Vagina (tissue), 2 donors: ENCODE measurements around the gene CUEDC1. TPM values are rescaled to one million over a fixed set of nuclear protein-coding genes. Genes with fewer than 3 reads are reported as not detected.
A peak's percentile ranks its signal among the peaks of the same experiment; 100 is the strongest.

ENCODE experiments used
- DNase-seq, 2 donors: peaks; one replicate each; pipeline ENCODE4 v3.0.0-alpha.2; 2017; ENCODE audit errors: extremely low spot score in 2 of 2
- H3K27ac ChIP-seq: fragments of 200-600 bp; sonication (generic); one replicate; pipeline ENCODE4 v1.5.1; 2019
- H3K27me3 ChIP-seq: fragments of 200-600 bp; sonication (generic); one replicate; pipeline ENCODE4 v1.5.1; 2019
- H3K36me3 ChIP-seq, 2 donors: fragments of 200-600 bp; sonication (generic); one replicate each; pipeline ENCODE4 v1.5.1; 2017 to 2019
- H3K4me1 ChIP-seq: fragments of 200-600 bp; sonication (generic); one replicate; pipeline ENCODE4 v1.5.1; 2019
- H3K4me3 ChIP-seq, 2 donors: fragments of 200-600 bp; sonication (generic); 1 replicate in 1 of 2; 2 replicates in 1 of 2; pipeline ENCODE4 v1.5.1; 2016 to 2019
- H3K9me3 ChIP-seq: fragments of 200-600 bp; sonication (generic); one replicate; pipeline ENCODE4 v1.5.1; 2019
- CTCF ChIP-seq, 3 experiments: fragments of 450-650 bp in 2 of 3; fragments of 200-600 bp in 1 of 3; sonication (generic) in 1 of 3; IDR thresholded peaks; one replicate each; pipeline ENCODE4 v1.5.1; 2017 to 2019; ENCODE audit warnings: antibody characterized with exemption in 3 of 3, mild to moderate bottlenecking in 2 of 3, moderate library complexity in 2 of 3
- POLR2A ChIP-seq, 2 donors: fragments of 450-650 bp; IDR thresholded peaks; one replicate each; pipeline ENCODE4 v1.6.1; 2017; ENCODE audit warnings: antibody characterized with exemption in 2 of 2, mild to moderate bottlenecking in 2 of 2, moderate library complexity in 2 of 2
- POLR2AphosphoS5 ChIP-seq, 2 donors: sonication (generic); formaldehyde crosslinking; IDR thresholded peaks; one replicate each; pipeline ENCODE4 v1.9.0; 2017; ENCODE audit warnings: antibody characterized with exemption in 2 of 2, mild to moderate bottlenecking in 2 of 2, low read depth in 1 of 2; ENCODE audit not compliant: insufficient read depth in 1 of 2
- intact Hi-C: fragments of 100-400 bp; cut with DNase I; formaldehyde crosslinking; loops from one replicate; pipeline ENCODE4 v1.15.1; 2023
- total RNA-seq: library from RNA; depleted of rRNA; stranded (reverse); fragments of >200 nt; gene quantifications from one replicate; pipeline ENCODE4 v1.2.3, GENCODE V29; 2016

The CUEDC1 gene
- total RNA-seq, 1 donor from 2014 or later, result 28.7 TPM

- Histone ChIP-seq H3K4me3 (no peak overlapping the region), H3K9me3 (no peaks in the 10 kb centered on the region), H3K36me3 (no peaks in the 10 kb centered on the region), H3K4me1 (peaks cover 100% of the 10 kb centered on the region), H3K27ac (peak overlapping the region; percentile 99), H3K27me3 (no peaks in the 10 kb centered on the region)
- DNase-seq, result no peak
- no peak for TF ChIP-seq POLR2AphosphoS5 (IDR thresholded peaks at IDR 0.05; ENCODE audit: insufficient read depth in 1 of 2, low read depth in 1 of 2)
- intact Hi-C loops, result no loop called here
Measured at GRCh38 chr17:57948169-57948554, 7.0 kb downstream of the CUEDC1 start.

- H3K27me3 ChIP-seq, result no peaks in the 10 kb centered on the region
- TF ChIP-seq CTCF (IDR thresholded peaks at IDR 0.05), result no peak
- no peak for TF ChIP-seq POLR2A (IDR thresholded peaks at IDR 0.05)
- TF ChIP-seq POLR2AphosphoS5 (IDR thresholded peaks at IDR 0.05; ENCODE audit: insufficient read depth in 1 of 2, low read depth in 1 of 2), result no peak
- no peaks in the 10 kb centered on the region for H3K9me3 ChIP-seq
- no peaks in the 10 kb centered on the region for H3K36me3 ChIP-seq
- no peak for DNase-seq
- H3K27ac ChIP-seq, result peak overlapping the region; percentile 99
- H3K4me1 ChIP-seq, result peaks cover 100% of the 10 kb centered on the region
- intact Hi-C loops, result no loop called here
- H3K4me3 ChIP-seq, result peak overlapping the region; percentile 32 to 38
Measured at GRCh38 chr17:57947369-57947768, 7.8 kb downstream of the CUEDC1 start.

GRCh38 chr17:57946798-57947358, 8.3 kb downstream of the CUEDC1 start:
- H3K9me3 ChIP-seq, result no peaks in the 10 kb centered on the region
- intact Hi-C loops, result no loop called here
- peak overlapping the region; percentile 99 for H3K27ac ChIP-seq
- no peaks in the 10 kb centered on the region for H3K36me3 ChIP-seq
- H3K27me3 ChIP-seq, result no peaks in the 10 kb centered on the region
- peak overlapping the region; percentile 32 to 38 for H3K4me3 ChIP-seq
- no peak for DNase-seq
- TF ChIP-seq POLR2A (IDR thresholded peaks at IDR 0.05), result no peak
- TF ChIP-seq CTCF (IDR thresholded peaks at IDR 0.05), result no peak
- no peak for TF ChIP-seq POLR2AphosphoS5 (IDR thresholded peaks at IDR 0.05; ENCODE audit: insufficient read depth in 1 of 2, low read depth in 1 of 2)
- peaks cover 100% of the 10 kb centered on the region for H3K4me1 ChIP-seq

GRCh38 chr17:57945996-57946797, 9.0 kb downstream of the CUEDC1 start:
- H3K4me1 ChIP-seq, result peaks cover 100% of the 10 kb centered on the region
- intact Hi-C loops, result no loop called here
- DNase-seq, result no peak

GRCh38 chr17:57944908-57945307, 10.3 kb downstream of the CUEDC1 start:
- no peaks in the 10 kb centered on the region for H3K9me3 ChIP-seq
- H3K4me3 ChIP-seq, result no peak overlapping the region
- no peak for DNase-seq
- peak overlapping the region; percentile 99 for H3K27ac ChIP-seq
- peaks cover 100% of the 10 kb centered on the region for H3K4me1 ChIP-seq
- no peaks in the 10 kb centered on the region for H3K36me3 ChIP-seq
- TF ChIP-seq POLR2A (IDR thresholded peaks at IDR 0.05), result no peak
- TF ChIP-seq POLR2AphosphoS5 (IDR thresholded peaks at IDR 0.05; ENCODE audit: insufficient read depth in 1 of 2, low read depth in 1 of 2), result no peak
- H3K27me3 ChIP-seq, result no peaks in the 10 kb centered on the region
- intact Hi-C loops, result no loop called here

More at GRCh38 chr17:57945996-57946797, 9.0 kb downstream of the CUEDC1 start:
- Histone ChIP-seq H3K27me3 (no peaks in the 10 kb centered on the region), H3K4me3 (peak overlapping the region; percentile 32 to 38), H3K27ac (peak overlapping the region; percentile 99), H3K36me3 (no peaks in the 10 kb centered on the region), H3K9me3 (no peaks in the 10 kb centered on the region)
- TF ChIP-seq POLR2A (IDR thresholded peaks at IDR 0.05) (no peak), CTCF (IDR thresholded peaks at IDR 0.05) (no peak), POLR2AphosphoS5 (IDR thresholded peaks at IDR 0.05; ENCODE audit: insufficient read depth in 1 of 2, low read depth in 1 of 2) (no peak)

GRCh38 chr17:57943645-57944044, 11.6 kb downstream of the CUEDC1 start:
- peaks cover 99% of the 10 kb centered on the region for H3K4me1 ChIP-seq
- H3K9me3 ChIP-seq, result no peaks in the 10 kb centered on the region
- intact Hi-C loops, result no loop called here
- peak overlapping the region; percentile 85 for H3K27ac ChIP-seq
- DNase-seq, result no peak
- no peak overlapping the region for H3K4me3 ChIP-seq
- no peaks in the 10 kb centered on the region for H3K36me3 ChIP-seq
- no peaks in the 10 kb centered on the region for H3K27me3 ChIP-seq
- TF ChIP-seq POLR2AphosphoS5 (IDR thresholded peaks at IDR 0.05; ENCODE audit: insufficient read depth in 1 of 2, low read depth in 1 of 2) (no peak), CTCF (IDR thresholded peaks at IDR 0.05) (no peak), POLR2A (IDR thresholded peaks at IDR 0.05) (no peak)
